OCI-M2 (cell line): ENCODE results near the gene SPC25.

Experiments used
- DNase-seq: peaks from one replicate; lab custom pipeline; 2025; ENCODE audit not compliant: unreplicated experiment; lab: John Stamatoyannopoulos, UW

The SPC25 gene

GRCh38 chr2:168849610-168850009 lies 40.6 kb downstream of the SPC25 start:
- no peak for DNase-seq

DNA sequence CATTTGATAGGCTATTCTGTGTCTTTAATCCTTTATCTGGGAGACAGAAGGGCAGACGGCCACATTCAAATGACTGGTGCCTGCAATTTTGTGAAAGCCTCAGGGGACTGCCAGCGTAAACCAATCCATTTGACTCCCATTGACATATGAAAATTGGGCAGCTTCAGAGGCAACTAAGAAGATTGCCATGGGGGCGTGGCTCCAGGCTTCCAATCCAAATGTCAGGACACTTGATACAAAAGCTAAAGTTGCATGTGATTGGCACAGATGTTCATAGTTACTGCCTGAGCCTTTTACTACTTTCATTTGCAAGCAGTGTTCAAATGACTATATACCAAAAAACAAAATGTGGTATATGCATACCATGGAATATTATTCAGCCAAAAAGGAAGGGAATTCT lies 42.0 kb downstream of the SPC25 start:
- DNase-seq = no peak

DNA sequence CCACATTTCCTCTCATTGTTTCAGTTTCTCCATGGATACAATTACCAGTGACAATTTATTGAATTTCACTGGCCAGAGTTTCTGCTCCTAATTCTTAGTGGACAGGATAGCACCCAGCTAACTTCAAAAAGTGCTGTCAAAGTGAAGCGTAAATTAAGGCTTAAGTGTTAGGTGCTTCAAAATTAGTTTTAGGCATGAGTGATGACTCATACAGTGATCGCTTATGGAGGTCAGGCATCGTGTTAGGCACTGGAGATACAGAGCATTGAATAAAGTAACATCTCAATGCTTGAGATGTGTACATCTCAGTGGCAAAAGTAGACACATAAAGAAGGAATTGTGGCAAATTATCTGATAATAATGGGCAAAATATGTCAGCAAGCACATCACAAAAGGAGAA lies 47.0 kb downstream of the SPC25 start:
- DNase-seq = no peak

DNA sequence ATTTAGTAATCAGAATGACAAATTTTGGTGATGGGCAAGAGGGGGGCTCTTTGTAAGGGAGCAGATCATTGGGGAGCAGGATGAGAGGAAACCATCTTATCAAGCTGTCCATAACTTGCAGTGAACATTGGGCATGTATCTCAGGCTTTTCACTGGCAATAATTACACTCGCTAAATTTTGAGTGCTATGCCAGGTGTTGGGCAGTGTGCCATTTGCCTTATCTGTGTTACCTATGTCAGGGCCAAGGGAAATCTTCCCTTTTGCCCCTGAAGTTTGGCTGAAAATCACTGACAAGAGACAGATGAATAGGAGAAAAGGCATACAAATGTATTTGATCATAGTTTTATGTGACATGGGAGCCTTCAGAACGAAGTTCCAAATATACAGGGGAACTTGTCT lies 48.8 kb downstream of the SPC25 start:
- no peak for DNase-seq

DNA sequence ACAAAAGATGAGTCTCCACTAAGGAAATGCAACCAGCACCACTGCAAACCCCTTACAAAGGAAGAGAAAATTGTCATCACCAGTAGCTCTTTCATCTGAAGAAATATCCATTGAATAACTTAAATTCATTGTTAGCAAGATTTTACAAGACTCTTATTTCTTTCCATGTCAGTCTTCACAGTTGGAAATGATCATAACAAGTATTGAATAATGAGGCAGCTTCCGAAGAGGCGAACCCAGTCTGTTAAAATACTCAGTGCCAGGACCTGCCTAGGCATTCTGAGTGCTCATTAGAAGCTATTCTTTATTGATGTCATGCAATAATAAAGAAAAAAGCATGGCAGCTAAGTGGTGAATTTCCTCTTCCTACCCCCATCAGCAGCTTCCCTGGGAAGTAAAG lies 54.3 kb downstream of the SPC25 start:
- DNase-seq = no peak

- DNase-seq = no peak
These were observed 58.6 kb downstream of the SPC25 start for GRCh38 chr2:168831662-168832061.

DNA sequence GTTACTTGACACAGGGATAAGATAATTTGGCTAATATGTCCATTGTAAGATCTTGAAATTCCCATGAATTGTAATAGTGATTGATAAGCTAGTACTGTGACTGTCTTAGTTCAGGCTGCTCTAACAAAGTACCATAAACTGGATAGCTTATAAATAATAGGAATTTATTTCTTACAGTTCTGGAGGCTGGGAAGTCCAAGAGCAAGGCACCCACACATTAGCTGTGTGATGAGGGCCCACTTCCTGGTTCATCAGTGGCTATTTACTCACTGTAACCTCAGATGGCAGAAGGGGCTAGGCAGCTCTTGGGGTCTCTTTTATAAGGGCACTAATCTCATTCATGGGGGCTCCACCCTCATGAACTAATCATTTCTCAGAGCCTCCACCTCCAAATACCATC lies 59.3 kb downstream of the SPC25 start:
- no peak for DNase-seq

GRCh38 chr2:168825126-168825525 lies 65.1 kb downstream of the SPC25 start:
- no peak for DNase-seq

- DNase-seq = no peak
These were observed 68.2 kb downstream of the SPC25 start for GRCh38 chr2:168821992-168822391.

DNA sequence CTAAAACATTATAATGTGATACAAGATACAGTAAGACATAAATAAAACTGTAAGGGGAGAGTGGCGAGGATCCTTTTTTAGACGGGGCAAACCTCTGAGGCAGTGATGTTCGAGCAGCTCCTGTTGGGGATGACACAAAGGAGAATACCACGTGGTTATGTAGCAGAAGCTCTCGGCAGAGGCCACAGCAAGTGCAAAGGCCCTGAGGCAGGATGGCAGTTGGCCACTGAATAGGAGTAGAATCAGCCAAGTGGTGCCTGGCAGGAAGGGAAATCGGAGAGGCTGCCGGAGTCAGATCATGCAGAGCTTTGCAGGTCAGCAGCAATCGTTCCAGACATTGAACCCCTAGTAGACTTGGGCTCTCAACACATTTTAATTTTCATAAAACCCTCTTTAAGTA lies 68.7 kb downstream of the SPC25 start:
- no peak for DNase-seq
